H1 (cell line): Measurements from ENCODE around the gene MANSC4. TPM values are rescaled to one million over a fixed set of nuclear protein-coding genes. Genes with fewer than 3 reads are reported as not detected.

Experiments used
- BCL11A ChIP-seq, 2 experiments: IDR thresholded peaks; one replicate each; pipeline ENCODE4 v1.6.1; 2011; ENCODE audit warnings: low read depth in 2 of 2, low read length in 2 of 2, mild to moderate bottlenecking in 2 of 2
- GTF2F1 ChIP-seq: IDR thresholded peaks from 2 replicates; pipeline ENCODE4 v1.6.1; 2012; ENCODE audit warnings: low read depth, low read length, improper control_type of control experiment, borderline replicate concordance
- POLR2A ChIP-seq, 2 experiments: IDR thresholded peaks; 1 replicate in 1 of 2; 2 replicates in 1 of 2; pipeline ENCODE4 v1.6.1; 2011; ENCODE audit warnings: low read depth in 2 of 2, low read length in 2 of 2, mild to moderate bottlenecking in 2 of 2; ENCODE audit errors: control extremely low read depth in 1 of 2
- POU5F1 ChIP-seq: IDR thresholded peaks from 2 replicates; pipeline ENCODE4 v1.6.1; 2011; ENCODE audit warnings: low read depth, mild to moderate bottlenecking, low read length, moderate library complexity
- RBBP5 ChIP-seq: IDR thresholded peaks from 2 replicates; pipeline ENCODE4 v1.7.1; 2012; ENCODE audit warnings: low read depth, mild to moderate bottlenecking, inconsistent platforms, low read length, moderate library complexity, borderline replicate concordance
- SAP30 ChIP-seq: fragments of 300-600 bp; sonication (generic); IDR thresholded peaks from 2 replicates; pipeline ENCODE4 v1.7.1; 2012; ENCODE audit warnings: low read length, moderate library complexity, mild to moderate bottlenecking, inconsistent platforms; ENCODE audit not compliant: insufficient read depth, insufficient replicate concordance
- YY1 ChIP-seq: IDR thresholded peaks from 2 replicates; pipeline ENCODE4 v1.6.1; 2011; ENCODE audit warnings: low read depth, mild to moderate bottlenecking, low read length
- polyA plus RNA-seq, 7 experiments: library from polyadenylated mRNA; depleted of rRNA in 3 of 7; stranded (reverse) in 5 of 7; unstranded in 2 of 7; fragments of >200 nt in 5 of 7; fragments of 200-250 nt in 2 of 7; gene quantifications; 1 replicate in 5 of 7; 2 replicates in 1 of 7; 4 replicates in 1 of 7; pipeline versions ENCODE4 v1.2.1 to v1.2.3, GENCODE V29; 2011 to 2013; ENCODE audit warnings: missing spikeins in 2 of 7, mixed read lengths in 2 of 7
- total RNA-seq: library from RNA; stranded (reverse); fragmentation: NEBNext Ultra II Directional; extraction: Animal tissue kit (Norgen Biotek cat#: 25700); gene quantifications from 2 replicates; pipeline ENCODE4 v1.2.1, GENCODE V29; 2021

MANSC4 gene
- total and polyA plus RNA-seq, 2 of the 8 experiments (the other 6 are each of a cell fraction or from before 2014, with no cell fraction given) = not detected

DNA sequence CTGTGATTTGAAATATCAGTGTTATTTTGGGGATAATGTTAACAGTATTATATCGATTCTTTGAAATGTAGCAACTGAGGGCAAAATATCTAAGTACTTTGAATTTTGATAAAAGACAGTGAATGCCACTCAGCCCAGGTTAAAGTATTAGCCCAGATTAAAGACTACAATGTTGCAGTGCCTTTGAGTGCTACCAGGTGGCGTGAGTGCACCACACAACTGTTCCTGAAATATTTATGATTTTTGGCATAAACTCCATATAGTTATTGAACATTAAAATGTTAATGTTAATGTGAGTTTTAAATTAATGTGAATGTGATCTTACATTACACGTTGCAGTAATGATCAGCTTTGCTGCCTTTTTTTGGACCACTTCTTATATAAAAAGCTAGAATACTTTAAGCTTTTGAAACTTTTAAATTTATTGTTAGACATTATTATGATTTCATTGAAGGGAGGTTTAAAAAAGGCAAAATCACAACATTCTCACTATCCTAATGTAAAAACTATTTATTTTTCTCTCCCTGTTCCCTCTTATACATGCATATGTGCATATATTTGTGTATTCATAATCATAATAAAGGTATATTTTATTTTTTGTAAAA lies 46.9 kb downstream of the MANSC4 start (continued):
- TF ChIP-seq BCL11A (IDR thresholded peaks at IDR 0.05; ENCODE audit: low read depth in 2 of 2, low read length in 2 of 2) (no peak), SAP30 (no peak), YY1 (no peak), RBBP5 (no peak), POLR2A (IDR thresholded peaks at IDR 0.05; ENCODE audit: control extremely low read depth in 1 of 2, low read depth in 2 of 2, low read length in 2 of 2) (no peak), POU5F1 (no peak), GTF2F1 (no peak)
